ENCODE measurements around the gene HES6. TPM values are rescaled to one million over a fixed set of nuclear protein-coding genes. Genes with fewer than 3 reads are reported as not detected.

The HES6 gene
- total RNA-seq, 1 experiment from 2014 or later = 8.4 TPM

DNA sequence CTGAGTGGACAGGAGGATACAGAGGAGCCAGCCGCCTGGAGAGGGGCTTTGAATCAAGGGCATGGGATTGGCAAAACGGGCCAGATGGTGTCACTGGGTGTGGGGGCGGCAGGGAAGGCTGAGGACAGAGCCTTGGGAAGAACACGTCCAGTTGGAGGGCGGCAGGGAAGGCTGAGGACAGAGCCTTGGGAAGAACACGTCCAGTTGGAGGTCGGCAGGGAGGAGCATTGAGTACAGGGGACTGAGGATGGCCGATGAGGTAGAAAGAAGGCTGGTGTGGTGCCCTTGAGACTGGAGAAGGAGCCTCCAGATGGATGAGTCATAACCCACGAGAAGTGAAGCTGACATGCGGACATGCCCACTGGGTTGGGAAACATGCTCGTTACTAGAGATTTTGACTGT, 4.5 kb downstream of the HES6 start:
- DNase-seq = no peak
- Histone ChIP-seq H3K27ac (no peak overlapping the region), H3K27me3 (ENCODE audit: insufficient read depth, low read depth) (peaks cover 38% of the 10 kb centered on the region), H3K4me1 (replicated peaks; ENCODE audit: insufficient read depth) (no peaks in the 10 kb centered on the region; the same call in 1 of the 2 replicates), H3K4me3 (no peak overlapping the region), H4K20me1 (ENCODE audit: insufficient read depth) (no peaks in the 10 kb centered on the region), H3K36me3 (ENCODE audit: low read depth) (no peaks in the 10 kb centered on the region), H3K9me2 (ENCODE audit: insufficient read depth) (no peaks in the 10 kb centered on the region), H3F3A (ENCODE audit: insufficient read depth, low read depth) (peaks cover 11% of the 10 kb centered on the region; the same call in 1 of the 2 replicates), H3K79me2 (ENCODE audit: low read depth) (no peaks in the 10 kb centered on the region), H3K9me3 (ENCODE audit: insufficient read depth, low read depth) (no peaks in the 10 kb centered on the region), H2AFZ (no peak overlapping the region), H3K4me2 (no peak overlapping the region)
- POLR2A ChIA-PET (ENCODE audit: unreplicated experiment) = no interaction called here
- intact Hi-C loops (cut with micrococcal nuclease; ENCODE audit: unreplicated experiment) = no loop called here
- CTCF ChIA-PET = no interaction called here
- no TSS peak for BruUV-seq (replicated peaks)
- no peak for TF ChIP-seq EZH2 (IDR thresholded peaks at IDR 0.05; ENCODE audit: low read depth)
- TF ChIP-seq, protein P1, sequence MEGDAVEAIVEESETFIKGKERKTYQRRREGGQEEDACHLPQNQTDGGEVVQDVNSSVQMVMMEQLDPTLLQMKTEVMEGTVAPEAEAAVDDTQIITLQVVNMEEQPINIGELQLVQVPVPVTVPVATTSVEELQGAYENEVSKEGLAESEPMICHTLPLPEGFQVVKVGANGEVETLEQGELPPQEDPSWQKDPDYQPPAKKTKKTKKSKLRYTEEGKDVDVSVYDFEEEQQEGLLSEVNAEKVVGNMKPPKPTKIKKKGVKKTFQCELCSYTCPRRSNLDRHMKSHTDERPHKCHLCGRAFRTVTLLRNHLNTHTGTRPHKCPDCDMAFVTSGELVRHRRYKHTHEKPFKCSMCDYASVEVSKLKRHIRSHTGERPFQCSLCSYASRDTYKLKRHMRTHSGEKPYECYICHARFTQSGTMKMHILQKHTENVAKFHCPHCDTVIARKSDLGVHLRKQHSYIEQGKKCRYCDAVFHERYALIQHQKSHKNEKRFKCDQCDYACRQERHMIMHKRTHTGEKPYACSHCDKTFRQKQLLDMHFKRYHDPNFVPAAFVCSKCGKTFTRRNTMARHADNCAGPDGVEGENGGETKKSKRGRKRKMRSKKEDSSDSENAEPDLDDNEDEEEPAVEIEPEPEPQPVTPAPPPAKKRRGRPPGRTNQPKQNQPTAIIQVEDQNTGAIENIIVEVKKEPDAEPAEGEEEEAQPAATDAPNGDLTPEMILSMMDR (conservative IDR thresholded peaks at IDR 0.05) = no peak

DNA sequence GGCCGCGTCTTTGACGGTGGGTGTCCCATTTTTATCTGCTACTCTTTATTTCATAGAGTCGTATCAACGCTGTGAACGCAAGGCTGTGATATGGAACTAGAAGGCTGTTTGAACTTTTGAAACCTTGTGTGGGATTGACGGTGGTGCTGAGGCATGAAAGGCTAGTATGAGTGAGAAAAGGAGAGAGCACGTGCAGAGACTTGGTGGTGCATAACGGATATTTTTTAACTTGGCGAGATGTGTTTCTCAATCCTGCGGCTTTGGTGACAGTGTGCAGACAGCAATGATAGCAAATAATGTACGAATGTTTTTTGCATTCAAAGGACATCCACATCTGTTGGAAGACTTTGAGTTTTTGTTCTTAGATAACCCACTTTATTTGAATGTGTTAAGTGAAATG, 6.2 kb downstream of the HES6 start:
- peaks cover 10% of the 10 kb centered on the region; the same call in 1 of the 2 replicates for H3F3A ChIP-seq (ENCODE audit: insufficient read depth, low read depth)
- no peak overlapping the region for H2AFZ ChIP-seq
- BruUV-seq (replicated peaks) = no TSS peak
- H3K27me3 ChIP-seq (ENCODE audit: insufficient read depth, low read depth) = peaks cover 49% of the 10 kb centered on the region
- no peaks in the 10 kb centered on the region for H3K79me2 ChIP-seq (ENCODE audit: low read depth)
- POLR2A ChIA-PET (ENCODE audit: unreplicated experiment) = interaction anchor here (0.6 kb wide), 1 partner anchor 238 kb away, joined by 6 read pairs; no protein-coding TSS in a partner anchor
- H3K4me3 ChIP-seq = no peak overlapping the region
- intact Hi-C loops (cut with micrococcal nuclease; ENCODE audit: unreplicated experiment) = no loop called here
- no peaks in the 10 kb centered on the region; the same call in 1 of the 2 replicates for H3K4me1 ChIP-seq (replicated peaks; ENCODE audit: insufficient read depth)
- H3K4me2 ChIP-seq = no peak overlapping the region
- DNase-seq = no peak
- H3K9me3 ChIP-seq (ENCODE audit: insufficient read depth, low read depth) = no peaks in the 10 kb centered on the region
- CTCF ChIA-PET = no interaction called here
- no peak overlapping the region for H3K27ac ChIP-seq
- H4K20me1 ChIP-seq (ENCODE audit: insufficient read depth) = no peaks in the 10 kb centered on the region
- H3K9me2 ChIP-seq (ENCODE audit: insufficient read depth) = no peaks in the 10 kb centered on the region
- H3K36me3 ChIP-seq (ENCODE audit: low read depth) = no peaks in the 10 kb centered on the region
- TF ChIP-seq, protein P1 (conservative IDR thresholded peaks at IDR 0.05) = no peak
- no peak for TF ChIP-seq EZH2 (IDR thresholded peaks at IDR 0.05; ENCODE audit: low read depth)

DNA sequence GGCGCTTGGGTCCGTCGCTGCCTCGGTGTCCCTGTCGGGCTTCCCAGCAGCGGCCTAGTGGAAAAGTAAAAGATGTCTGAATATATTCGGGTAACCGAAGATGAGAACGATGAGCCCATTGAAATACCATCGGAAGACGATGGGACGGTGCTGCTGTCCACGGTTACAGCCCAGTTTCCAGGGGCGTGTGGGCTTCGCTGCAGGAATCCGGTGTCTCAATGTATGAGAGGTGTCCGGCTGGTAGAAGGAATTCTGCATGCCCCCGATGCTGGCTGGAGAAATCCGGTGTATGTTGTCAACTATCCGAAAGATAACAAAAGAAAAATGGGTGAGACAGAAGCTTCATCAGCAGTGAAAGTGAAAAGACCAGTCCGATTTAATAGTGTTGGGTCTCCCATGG, 8.0 kb downstream of the HES6 start:
- H3K4me1 ChIP-seq (replicated peaks; ENCODE audit: insufficient read depth) = no peaks in the 10 kb centered on the region; the same call in 1 of the 2 replicates
- H3K27me3 ChIP-seq (ENCODE audit: insufficient read depth, low read depth) = peaks cover 46% of the 10 kb centered on the region
- no peaks in the 10 kb centered on the region for H3F3A ChIP-seq (ENCODE audit: insufficient read depth, low read depth)
- H4K20me1 ChIP-seq (ENCODE audit: insufficient read depth) = no peaks in the 10 kb centered on the region
- no peak overlapping the region for H3K4me3 ChIP-seq
- no peaks in the 10 kb centered on the region for H3K9me3 ChIP-seq (ENCODE audit: insufficient read depth, low read depth)
- H3K36me3 ChIP-seq (ENCODE audit: low read depth) = no peaks in the 10 kb centered on the region
- intact Hi-C loops (cut with micrococcal nuclease; ENCODE audit: unreplicated experiment) = no loop called here
- H3K4me2 ChIP-seq = no peak overlapping the region
- no peaks in the 10 kb centered on the region for H3K79me2 ChIP-seq (ENCODE audit: low read depth)
- DNase-seq = no peak
- TF ChIP-seq, protein P1 (conservative IDR thresholded peaks at IDR 0.05) = no peak
- no peak for TF ChIP-seq EZH2 (IDR thresholded peaks at IDR 0.05; ENCODE audit: low read depth)
- no peak overlapping the region for H2AFZ ChIP-seq
- no TSS peak for BruUV-seq (replicated peaks)
- ChIA-PET POLR2A (ENCODE audit: unreplicated experiment) (no interaction called here), CTCF (no interaction called here)
- H3K9me2 ChIP-seq (ENCODE audit: insufficient read depth) = no peaks in the 10 kb centered on the region
- H3K27ac ChIP-seq = no peak overlapping the region
